Left ventricle myocardium superior (tissue), 1 donor: ENCODE results near the gene CADM2. TPM values are rescaled to one million over a fixed set of nuclear protein-coding genes. Genes with fewer than 3 reads are reported as not detected.

ENCODE experiments used
- ATAC-seq: fragments of 200-7000 bp; cut with Tn5 transposase; one replicate; pipeline ENCODE4 v1.9.1; 2020; ENCODE audit warnings: mild to moderate bottlenecking, moderate library complexity
- DNase-seq: peaks from one replicate; pipeline ENCODE4 v3.0.0-alpha.2; 2020
- intact Hi-C: fragments of 100-400 bp; cut with micrococcal nuclease; formaldehyde crosslinking; loops from one replicate; pipeline ENCODE4 v1.11.0; 2022
- total RNA-seq: library from RNA; stranded (reverse); fragmentation: NEBNext Ultra II Directional; extraction: Animal tissue kit (Norgen Biotek cat#: 25700); gene quantifications from one replicate; pipeline ENCODE4 v1.2.1, GENCODE V29; 2021
- donor health status: DM: no; HTN: yes; CAD: no; lungs with severe emphysema.

CADM2 gene
- total RNA-seq, 1 donor from 2014 or later = 2.5 TPM

- intact Hi-C loops = no loop called here
- ATAC-seq = no peak
- no peak for DNase-seq
Measured at GRCh38 chr3:85808755-85809154, 850.0 kb downstream of the CADM2 start.

- ATAC-seq (no peak), DNase-seq (no peak)
- intact Hi-C loops = no loop called here
Measured at GRCh38 chr3:85821130-85821756, 862.5 kb downstream of the CADM2 start.

- no peak for ATAC-seq
- intact Hi-C loops = no loop called here
- no peak for DNase-seq
Measured at GRCh38 chr3:85835857-85836440, 877.2 kb downstream of the CADM2 start.

- ATAC-seq (no peak), DNase-seq (no peak)
- intact Hi-C loops = no loop called here
Measured at GRCh38 chr3:85837402-85837801, 878.6 kb downstream of the CADM2 start.

- intact Hi-C loops = no loop called here
- DNase-seq = no peak
- no peak for ATAC-seq
Measured at GRCh38 chr3:85838921-85839320, 880.1 kb downstream of the CADM2 start.

GRCh38 chr3:85842081-85842480 is 883.3 kb downstream of the CADM2 start:
- DNase-seq (no peak), ATAC-seq (no peak)
- intact Hi-C loops = no loop called here

GRCh38 chr3:85846940-85847339 is 888.2 kb downstream of the CADM2 start:
- intact Hi-C loops = no loop called here
- ATAC-seq (no peak), DNase-seq (no peak)

GRCh38 chr3:85851071-85851470 is 892.3 kb downstream of the CADM2 start:
- intact Hi-C loops = no loop called here
- ATAC-seq (no peak), DNase-seq (no peak)

- ATAC-seq = no peak
- no peak for DNase-seq
- intact Hi-C loops = no loop called here
Measured at GRCh38 chr3:85853805-85854204, 895.0 kb downstream of the CADM2 start.

- ATAC-seq = no peak
- no peak for DNase-seq
- intact Hi-C loops = no loop called here
Measured at GRCh38 chr3:85862893-85863455, 904.2 kb downstream of the CADM2 start.

- DNase-seq (no peak), ATAC-seq (no peak)
- intact Hi-C loops = no loop called here
Measured at GRCh38 chr3:85864896-85865295, 906.1 kb downstream of the CADM2 start.

- no peak for DNase-seq
- no peak for ATAC-seq
- intact Hi-C loops = no loop called here
Measured at GRCh38 chr3:85867072-85867471, 908.3 kb downstream of the CADM2 start.

GRCh38 chr3:85875589-85875988 is 916.8 kb downstream of the CADM2 start:
- intact Hi-C loops = no loop called here
- ATAC-seq = no peak

GRCh38 chr3:85877631-85878030 is 918.8 kb downstream of the CADM2 start:
- ATAC-seq = no peak
- intact Hi-C loops = no loop called here

More at GRCh38 chr3:85875589-85875988, 916.8 kb downstream of the CADM2 start:
- no peak for DNase-seq

GRCh38 chr3:85881833-85882393 is 923.1 kb downstream of the CADM2 start:
- DNase-seq (no peak), ATAC-seq (no peak)
- intact Hi-C loops = no loop called here

More at GRCh38 chr3:85877631-85878030, 918.8 kb downstream of the CADM2 start:
- DNase-seq = no peak

- intact Hi-C loops = no loop called here
- no peak for ATAC-seq
- no peak for DNase-seq
Measured at GRCh38 chr3:85890043-85890555, 931.3 kb downstream of the CADM2 start.

GRCh38 chr3:85903434-85903833 is 944.6 kb downstream of the CADM2 start:
- intact Hi-C loops = no loop called here
- ATAC-seq = no peak
- DNase-seq = no peak

GRCh38 chr3:85912980-85913379 is 954.2 kb downstream of the CADM2 start:
- intact Hi-C loops = no loop called here
- ATAC-seq (no peak), DNase-seq (no peak)

GRCh38 chr3:85922374-85922773 is 963.6 kb downstream of the CADM2 start:
- no peak for ATAC-seq
- intact Hi-C loops = no loop called here

GRCh38 chr3:85930718-85931117 is 971.9 kb downstream of the CADM2 start:
- DNase-seq = no peak
- intact Hi-C loops = no loop called here
- no peak for ATAC-seq

More at GRCh38 chr3:85922374-85922773, 963.6 kb downstream of the CADM2 start:
- DNase-seq = no peak
